Fibroblast of lung (primary cell): ENCODE measurements around the gene EBF3.

Experiments
- CTCF ChIP-seq, 2 donors: IDR thresholded peaks in 1 of 2; conservative IDR thresholded peaks in 1 of 2; 1 replicate in 1 of 2; 2 replicates in 1 of 2; pipeline ENCODE4 v1.5.1; 2011 to 2012; ENCODE audit warnings: low read length in 2 of 2, control low read depth in 1 of 2, inconsistent platforms in 1 of 2, low read depth in 1 of 2, mild to moderate bottlenecking in 1 of 2
- EZH2 ChIP-seq: IDR thresholded peaks from 2 replicates; pipeline ENCODE4 v1.5.1; 2012; ENCODE audit warnings: low read length, control low read depth, mild to moderate bottlenecking; ENCODE audit errors: missing control alignments

- TF ChIP-seq CTCF (conservative IDR thresholded peaks at IDR 0.05 in 1 of 2, IDR thresholded peaks at IDR 0.05 in 1 of 2; ENCODE audit: low read depth in 1 of 2, low read length in 2 of 2) (no peak), EZH2 (no peak)
Observed at GRCh38 chr10:129914153-129914855, 49.8 kb downstream of the EBF3 start.
